HG02973 (cell line): ENCODE data around the gene GARNL3.

ENCODE experiments used
- ATAC-seq: cut with Tn5 transposase; IDR thresholded peaks from one replicate; pipeline ENCODE4 v1.9.1; 2021; ENCODE audit warnings: moderate library complexity; ENCODE audit not compliant: unreplicated experiment

GARNL3 gene

GRCh38 chr9:127269449-127269848 lies 4.9 kb downstream of the GARNL3 start:
- ATAC-seq = no peak

GRCh38 chr9:127273326-127273725 lies 8.8 kb downstream of the GARNL3 start:
- no peak for ATAC-seq

GRCh38 chr9:127277099-127277498 lies 12.5 kb downstream of the GARNL3 start:
- ATAC-seq = no peak

- ATAC-seq = no peak
These were observed 13.2 kb downstream of the GARNL3 start for GRCh38 chr9:127277770-127278169.

- ATAC-seq = no peak
These were observed 13.8 kb downstream of the GARNL3 start for GRCh38 chr9:127278372-127278771.

- no peak for ATAC-seq
These were observed 15.2 kb downstream of the GARNL3 start for GRCh38 chr9:127279717-127280285.

GRCh38 chr9:127280880-127281660 lies 16.5 kb downstream of the GARNL3 start:
- ATAC-seq = no peak

GRCh38 chr9:127281891-127282290 lies 17.3 kb downstream of the GARNL3 start:
- ATAC-seq = no peak

GRCh38 chr9:127282611-127283010 lies 18.0 kb downstream of the GARNL3 start:
- ATAC-seq = no peak

GRCh38 chr9:127283135-127283534 lies 18.6 kb downstream of the GARNL3 start:
- ATAC-seq = no peak

GRCh38 chr9:127283917-127284497 lies 19.4 kb downstream of the GARNL3 start:
- no peak for ATAC-seq

- no peak for ATAC-seq
These were observed 21.4 kb downstream of the GARNL3 start for GRCh38 chr9:127285965-127286364.

- no peak for ATAC-seq
These were observed 26.0 kb downstream of the GARNL3 start for GRCh38 chr9:127290561-127291065.

- ATAC-seq = no peak
These were observed 26.7 kb downstream of the GARNL3 start for GRCh38 chr9:127291246-127291778.

- no peak for ATAC-seq
These were observed 27.8 kb downstream of the GARNL3 start for GRCh38 chr9:127292415-127292814.

GRCh38 chr9:127293328-127293727 lies 28.8 kb downstream of the GARNL3 start:
- ATAC-seq = no peak

GRCh38 chr9:127293767-127294166 lies 29.2 kb downstream of the GARNL3 start:
- ATAC-seq = no peak

- no peak for ATAC-seq
These were observed 30.4 kb downstream of the GARNL3 start for GRCh38 chr9:127295005-127295404.

- ATAC-seq = no peak
These were observed 36.4 kb downstream of the GARNL3 start for GRCh38 chr9:127300886-127301447.

- no peak for ATAC-seq
These were observed 39.3 kb downstream of the GARNL3 start for GRCh38 chr9:127303830-127304229.

- ATAC-seq = no peak
These were observed 40.7 kb downstream of the GARNL3 start for GRCh38 chr9:127305206-127305837.
